Stimulated activated CD4-positive, alpha-beta T cell treated with anti-CD3 and anti-CD28 coated beads, Interleukin-12 subunit alpha, Interleukin-12 subunit beta, amount 100 ng/mL, for 48 hours (primary cell): ENCODE data around the gene STEAP1B.
"Not testable (repeated sequence)": the region's sequence is repeated elsewhere in the genome, so short reads cannot be mapped to it uniquely, and the experiment has no call there.

ENCODE experiments used
- DNase-seq, 3 donors: peaks; one replicate each; pipeline ENCODE4 v3.0.0-alpha.2; 2020; ENCODE audit warnings: low read depth in 2 of 3, low spot score in 1 of 3

STEAP1B gene

GRCh38 chr7:22457471-22457870 is 42.5 kb downstream of the STEAP1B start:
- no peak for DNase-seq

DNA sequence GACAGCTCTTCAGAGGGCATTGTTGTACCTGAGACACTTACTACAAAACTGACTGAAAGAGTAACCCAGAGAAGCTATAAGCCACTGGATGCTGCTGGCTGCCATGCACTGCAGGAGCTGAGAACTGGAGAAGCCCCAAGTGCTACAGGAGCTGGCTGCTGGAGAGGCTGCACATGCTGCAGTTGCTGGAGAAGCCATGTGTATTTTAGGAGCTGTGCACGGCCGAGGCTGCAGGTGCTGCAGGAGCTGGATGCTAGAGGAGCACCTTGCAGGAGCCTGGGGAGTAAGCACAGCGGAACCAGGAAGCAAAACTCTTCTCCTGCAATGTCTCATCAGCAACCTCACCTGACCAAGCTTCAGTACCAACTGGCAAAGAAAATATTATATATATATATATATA is 45.5 kb downstream of the STEAP1B start:
- no peak for DNase-seq

GRCh38 chr7:22452960-22453558 is 46.9 kb downstream of the STEAP1B start:
- no peak for DNase-seq

GRCh38 chr7:22452142-22452959 is 47.6 kb downstream of the STEAP1B start:
- DNase-seq, result peak; percentile 20 to 44 (median 21)

GRCh38 chr7:22450013-22450412 is 50.0 kb downstream of the STEAP1B start:
- DNase-seq, result not testable (repeated sequence)

- no peak for DNase-seq
Measured at GRCh38 chr7:22447762-22448161, 52.2 kb downstream of the STEAP1B start.

GRCh38 chr7:22447008-22447407 is 53.0 kb downstream of the STEAP1B start:
- DNase-seq, result no peak

- no peak for DNase-seq
Measured at GRCh38 chr7:22445853-22446252, 54.1 kb downstream of the STEAP1B start.

GRCh38 chr7:22445140-22445743 is 54.7 kb downstream of the STEAP1B start:
- no peak for DNase-seq

DNA sequence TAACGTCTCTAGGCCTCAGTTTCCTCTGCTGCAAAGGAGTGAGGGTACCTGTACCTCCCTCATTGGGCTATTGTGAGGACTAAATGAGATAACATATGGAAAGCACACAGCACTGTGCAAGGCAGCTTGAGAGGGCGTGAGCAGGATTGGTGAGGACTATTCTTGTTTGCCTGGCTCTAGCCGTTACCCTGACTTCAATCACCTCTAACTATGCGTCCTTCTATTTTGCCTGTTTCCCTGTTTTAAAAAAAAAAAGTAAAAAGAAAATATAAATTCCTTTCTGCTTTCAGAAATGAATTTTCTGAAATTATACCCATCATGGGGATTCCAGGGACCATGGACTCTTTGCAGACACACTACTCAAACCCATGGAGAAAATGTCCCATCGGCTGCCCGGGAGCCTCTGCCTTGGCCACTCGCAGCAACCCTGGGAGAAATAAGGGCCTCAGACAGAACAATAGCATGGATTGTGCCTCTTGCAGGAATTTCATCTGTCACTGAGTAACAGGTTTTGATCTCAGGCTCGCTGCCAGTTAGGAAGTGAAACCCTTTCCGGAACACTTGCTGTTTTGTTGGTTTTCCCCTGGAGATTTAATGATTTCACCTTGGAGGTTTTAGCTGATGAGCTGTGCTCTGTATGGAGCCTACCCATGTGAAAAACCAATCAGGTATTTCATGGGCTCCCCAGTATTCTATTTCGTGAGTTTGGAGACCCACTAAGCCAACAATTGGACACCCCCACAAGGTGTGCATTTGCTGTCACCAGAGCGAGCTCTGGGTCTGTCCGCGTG is 55.6 kb downstream of the STEAP1B start:
- DNase-seq, result no peak

GRCh38 chr7:22443370-22444180 is 56.4 kb downstream of the STEAP1B start:
- no peak for DNase-seq

DNA sequence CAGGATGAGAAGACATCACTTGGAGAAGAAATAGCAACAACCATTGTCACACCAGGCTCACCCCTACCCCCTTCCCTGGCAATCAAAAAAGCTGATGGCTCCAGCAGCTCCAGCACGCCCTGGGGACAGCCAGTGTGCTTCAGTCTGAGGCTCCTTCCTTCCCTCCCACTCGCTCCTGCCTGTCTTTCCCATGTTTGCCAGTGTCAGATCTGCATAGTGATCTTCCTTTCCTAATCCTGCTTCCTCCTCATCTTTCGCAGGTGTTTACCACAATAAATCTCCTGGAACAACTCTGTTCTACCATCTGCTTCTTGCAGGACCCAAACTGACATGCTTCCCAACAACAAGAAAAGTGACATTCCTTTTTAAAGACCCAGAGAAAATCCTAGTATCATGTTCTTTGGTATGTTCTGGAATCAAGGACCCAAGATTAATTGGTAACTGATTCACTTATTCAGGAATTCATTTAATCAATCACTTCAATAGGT is 57.1 kb downstream of the STEAP1B start:
- no peak for DNase-seq

GRCh38 chr7:22442187-22442881 is 57.7 kb downstream of the STEAP1B start:
- no peak for DNase-seq

DNA sequence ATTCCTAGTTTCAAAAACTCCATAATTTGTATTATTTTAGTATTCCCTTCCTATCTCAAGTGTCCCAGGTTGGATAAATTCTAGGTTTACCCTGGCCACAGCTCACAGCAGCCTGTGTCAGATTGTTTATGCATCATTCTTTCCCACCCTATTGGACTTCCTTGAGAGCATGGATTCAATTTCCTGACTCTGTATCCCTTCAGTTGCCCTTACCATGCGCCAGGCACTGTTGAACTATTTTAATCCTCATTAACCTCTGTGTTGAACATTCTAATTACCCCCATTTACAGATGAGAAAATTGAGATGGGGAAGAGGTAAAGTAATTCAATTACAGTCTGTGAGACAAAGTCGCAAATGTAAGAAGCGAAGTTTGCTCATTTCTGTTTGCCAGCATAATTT is 58.8 kb downstream of the STEAP1B start:
- no peak for DNase-seq

DNA sequence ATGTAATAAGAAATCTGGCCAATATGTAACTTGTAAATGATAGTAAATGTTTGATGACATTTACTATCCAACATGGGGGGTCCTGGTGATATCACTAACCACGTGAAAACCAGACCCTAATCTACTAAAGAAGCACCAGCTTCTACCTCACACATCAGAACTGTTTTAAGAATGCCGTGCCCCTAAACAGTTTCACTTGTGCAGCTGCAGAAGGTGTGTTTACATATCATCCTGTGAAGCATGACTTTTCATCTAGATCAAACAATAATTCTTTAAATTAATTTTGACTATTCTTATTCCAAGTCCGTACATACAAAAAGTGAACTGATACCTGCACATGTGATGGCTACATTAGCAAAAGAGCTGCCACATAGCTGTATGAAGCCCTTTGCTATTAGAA is 61.0 kb downstream of the STEAP1B start:
- DNase-seq, result no peak

DNA sequence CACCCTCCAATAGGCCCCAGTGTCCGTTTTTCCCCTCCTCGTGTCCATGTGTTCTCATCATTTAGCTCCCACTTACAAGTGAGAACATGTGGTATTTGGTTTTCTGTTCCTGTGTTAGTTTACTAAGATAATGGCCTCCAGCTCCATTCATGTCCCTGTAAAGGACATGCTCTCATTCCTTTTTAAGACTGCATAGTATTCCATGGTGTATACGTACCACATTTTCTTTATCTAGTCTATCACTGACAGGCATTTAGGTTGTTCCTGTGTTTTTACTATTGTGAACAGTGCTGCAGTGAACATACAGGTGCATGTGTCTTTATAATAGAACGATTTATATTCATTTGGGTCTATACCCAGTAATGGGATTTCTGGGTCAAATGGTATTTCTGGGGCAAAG is 63.4 kb downstream of the STEAP1B start:
- not testable (repeated sequence) for DNase-seq

DNA sequence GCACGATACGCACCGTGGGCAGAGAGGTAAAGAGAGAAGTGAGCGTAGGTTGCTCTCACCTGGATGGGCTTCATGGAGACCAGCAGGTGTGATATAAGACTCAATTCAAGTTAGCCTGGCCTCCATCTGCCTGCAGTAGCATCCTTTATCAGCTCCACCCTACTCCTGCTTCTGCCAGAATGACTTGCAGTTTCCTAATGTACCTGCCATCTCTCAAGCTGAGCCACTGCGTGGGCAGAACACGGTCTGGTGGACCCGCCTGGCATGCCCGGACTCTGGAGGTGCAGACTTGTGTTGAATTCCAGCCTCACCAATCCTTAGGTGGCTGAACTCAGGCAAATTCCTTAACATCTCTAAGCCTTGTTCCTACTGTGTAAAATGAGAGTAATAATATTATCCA is 64.3 kb downstream of the STEAP1B start:
- no peak for DNase-seq

DNA sequence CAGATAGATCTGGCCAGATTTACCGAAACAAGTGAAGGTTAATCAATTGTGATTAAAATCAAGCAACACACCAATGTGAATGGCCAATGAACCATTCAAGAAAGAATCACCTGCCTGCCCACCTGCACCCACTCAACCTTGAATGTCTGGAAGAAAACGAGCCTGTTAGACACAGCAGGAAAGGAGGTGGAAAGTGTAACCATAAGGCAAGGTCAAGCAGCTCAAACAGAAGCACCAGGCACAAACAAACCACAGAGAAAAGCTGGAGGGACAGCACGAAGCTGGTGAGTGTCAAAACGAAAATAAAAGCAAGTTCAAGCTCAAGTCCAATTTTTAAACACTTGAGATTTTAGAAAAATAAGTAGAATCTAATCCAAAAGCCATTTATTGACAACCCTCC is 64.9 kb downstream of the STEAP1B start:
- no peak for DNase-seq

DNA sequence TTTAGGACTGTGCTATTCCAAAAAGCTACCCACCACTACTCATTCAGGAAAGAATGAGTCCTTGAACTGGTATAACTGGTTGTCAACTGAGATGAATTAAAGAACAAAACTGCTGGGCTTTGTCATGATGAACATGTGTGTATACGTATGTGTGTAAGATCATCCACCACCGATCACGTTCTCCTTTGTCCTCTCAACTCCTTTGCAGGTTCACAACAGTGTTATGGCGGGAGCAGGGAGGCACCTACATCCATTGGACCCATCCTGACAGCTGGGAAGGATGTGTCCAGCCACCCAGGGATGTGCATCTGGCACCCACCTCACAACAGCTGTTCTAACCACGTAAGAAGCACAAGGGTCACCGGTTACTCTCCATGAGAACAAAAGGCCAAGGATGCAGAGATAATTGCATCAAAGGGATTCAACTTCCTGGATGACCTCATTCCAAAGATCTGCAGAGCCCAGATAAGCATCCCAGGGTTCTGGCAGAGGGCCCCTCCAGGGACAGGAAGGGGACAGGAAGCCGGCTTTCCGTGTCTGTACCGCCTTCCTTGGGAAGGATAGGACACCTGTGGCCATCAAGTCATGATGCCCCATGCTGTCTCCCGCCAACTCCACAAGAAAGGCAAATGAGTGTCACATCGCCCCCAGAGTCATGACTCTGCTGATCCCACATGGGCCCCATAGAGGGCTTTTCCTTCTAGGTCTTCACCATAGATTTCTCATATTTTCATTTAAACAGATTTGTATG is 66.1 kb downstream of the STEAP1B start:
- DNase-seq, result no peak
